K562 (cell line): Measurements from ENCODE around the gene PGGHG. TPM values are rescaled to one million over a fixed set of nuclear protein-coding genes. Genes with fewer than 3 reads are reported as not detected.

Experiments
- E2F3 ChIP-seq: fragments of 250-450 bp; sonication (Bioruptor Pico); IDR thresholded peaks from 2 replicates; pipeline ENCODE4 v1.4.0; 2020; ENCODE audit warnings: mild to moderate bottlenecking
- KLF13 ChIP-seq: fragments of 450-650 bp; IDR thresholded peaks from 2 replicates; pipeline ENCODE4 v1.6.1; 2016; ENCODE audit warnings: missing genetic modification characterization, low read depth, mild to moderate bottlenecking, missing compliant biosample characterization, moderate library complexity, borderline replicate concordance
- PHF20 ChIP-seq: fragments of 450-650 bp; IDR thresholded peaks from 2 replicates; pipeline ENCODE4 v1.6.1; 2018; ENCODE audit not compliant: partially characterized antibody
- POLR2G ChIP-seq: fragments of 200-400 bp; formaldehyde crosslinking; IDR thresholded peaks from 2 replicates; pipeline ENCODE4 v1.6.1; 2017; ENCODE audit warnings: low read depth, mild to moderate bottlenecking, antibody characterized with exemption, low read length, moderate library complexity
- REST ChIP-seq, 2 experiments: fragments of 450-650 bp; formaldehyde crosslinking in 1 of 2; IDR thresholded peaks; 2 replicates each; pipeline versions ENCODE4 v1.4.0 to v1.6.1; 2014 to 2020; ENCODE audit warnings: mild to moderate bottlenecking in 2 of 2, borderline replicate concordance in 1 of 2, low read depth in 1 of 2
- YBX1 ChIP-seq: fragments of 450-650 bp; IDR thresholded peaks from 2 replicates; pipeline ENCODE4 v1.7.1; 2016; ENCODE audit warnings: mild to moderate bottlenecking
- ZBTB33 ChIP-seq: sonication (generic); formaldehyde crosslinking; IDR thresholded peaks from 2 replicates; pipeline ENCODE4 v1.8.1; 2023; ENCODE audit warnings: mild to moderate bottlenecking, missing genetic modification reagents
- ZNF146 ChIP-seq: IDR thresholded peaks from one replicate; pipeline ENCODE4 v1.6.1; 2018; ENCODE audit warnings: missing compliant biosample characterization; ENCODE audit not compliant: unreplicated experiment
- polyA plus RNA-seq, 8 experiments: library from polyadenylated mRNA; depleted of rRNA in 4 of 8; stranded (reverse) in 5 of 8; unstranded in 3 of 8; fragments of >200 nt; fragmentation: Nextera tagmentation in 2 of 8; fragmentation: Illumina TruSeq in 1 of 8; extraction: Ambion mirVana in 2 of 8; extraction: Trizol in 1 of 8; gene quantifications; 2 replicates each; pipeline versions ENCODE4 v1.2.1 to v1.2.3, GENCODE V29; 2011 to 2014; ENCODE audit warnings: inconsistent platforms in 1 of 8, missing spikeins in 1 of 8
- total RNA-seq, 7 experiments: library from RNA; depleted of rRNA in 6 of 7; stranded (reverse); fragments of >200 nt in 6 of 7; fragmentation: Illumina TruSeq in 2 of 7; extraction: Trizol in 2 of 7; gene quantifications; 2 replicates each; pipeline versions ENCODE4 v1.2.1 to v1.2.3, GENCODE V29; 2011 to 2021; ENCODE audit warnings: low replicate concordance in 1 of 7

The PGGHG gene
- total and polyA plus RNA-seq, 9 of the 15 experiments (the other 6 are each of a cell fraction or from before 2014, with no cell fraction given), result 0.38 to 85.1 (median 18.1) TPM

- TF ChIP-seq REST (IDR thresholded peaks at IDR 0.05; ENCODE audit: borderline replicate concordance), result no peak
- TF ChIP-seq REST (CRISPR knock-in tag; IDR thresholded peaks at IDR 0.05; ENCODE audit: low read depth), result 0 out of 2 replicates have a peak, but pooled peaks have one; percentile 32
- TF ChIP-seq YBX1, result no peak
- TF ChIP-seq E2F3 (CRISPR knock-in tag), result no peak
- TF ChIP-seq PHF20, result no peak
- TF ChIP-seq KLF13, result no peak
- TF ChIP-seq ZBTB33, result peak; percentile 93
- peak; percentile 71 for TF ChIP-seq POLR2G
- TF ChIP-seq ZNF146 (CRISPR knock-in tag), result no peak
Observed at GRCh38 chr11:298406-299065, 9.6 kb downstream of the PGGHG start (continued).
